ENCODE measurements around the gene GRIK4. TPM values are rescaled to one million over a fixed set of nuclear protein-coding genes. Genes with fewer than 3 reads are reported as not detected.

Gene GRIK4
- total and polyA plus RNA-seq, 9 of the 15 experiments (the other 6 are each of a cell fraction or from before 2014, with no cell fraction given): not detected

DNA sequence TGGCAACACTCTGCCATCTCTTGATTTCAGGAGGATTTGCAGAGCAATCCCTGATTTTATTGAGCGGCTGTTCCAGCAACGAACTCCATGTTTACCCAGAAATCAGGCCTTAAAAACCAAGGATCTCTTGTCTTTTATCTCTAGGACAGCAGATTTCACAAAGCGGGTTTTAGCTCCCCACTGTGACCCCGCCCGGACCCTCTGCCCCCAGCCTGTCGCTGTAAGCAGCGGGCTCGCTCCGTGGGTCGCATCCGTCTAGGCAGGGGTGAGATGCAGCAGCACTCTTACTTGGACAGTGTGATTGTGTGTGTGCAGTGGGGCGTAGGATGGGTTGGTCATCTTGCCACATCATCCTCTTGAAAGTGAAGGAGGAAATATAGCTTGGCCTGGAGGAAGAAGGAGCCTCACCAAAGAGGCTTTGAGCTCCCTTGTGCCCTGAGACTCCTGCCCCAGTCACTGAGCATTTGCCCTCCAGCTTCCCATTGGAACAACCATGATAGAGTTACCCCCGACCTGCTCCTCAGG is 323.2 kb downstream of the GRIK4 start (continued):
- TF ChIP-seq, protein P1, sequence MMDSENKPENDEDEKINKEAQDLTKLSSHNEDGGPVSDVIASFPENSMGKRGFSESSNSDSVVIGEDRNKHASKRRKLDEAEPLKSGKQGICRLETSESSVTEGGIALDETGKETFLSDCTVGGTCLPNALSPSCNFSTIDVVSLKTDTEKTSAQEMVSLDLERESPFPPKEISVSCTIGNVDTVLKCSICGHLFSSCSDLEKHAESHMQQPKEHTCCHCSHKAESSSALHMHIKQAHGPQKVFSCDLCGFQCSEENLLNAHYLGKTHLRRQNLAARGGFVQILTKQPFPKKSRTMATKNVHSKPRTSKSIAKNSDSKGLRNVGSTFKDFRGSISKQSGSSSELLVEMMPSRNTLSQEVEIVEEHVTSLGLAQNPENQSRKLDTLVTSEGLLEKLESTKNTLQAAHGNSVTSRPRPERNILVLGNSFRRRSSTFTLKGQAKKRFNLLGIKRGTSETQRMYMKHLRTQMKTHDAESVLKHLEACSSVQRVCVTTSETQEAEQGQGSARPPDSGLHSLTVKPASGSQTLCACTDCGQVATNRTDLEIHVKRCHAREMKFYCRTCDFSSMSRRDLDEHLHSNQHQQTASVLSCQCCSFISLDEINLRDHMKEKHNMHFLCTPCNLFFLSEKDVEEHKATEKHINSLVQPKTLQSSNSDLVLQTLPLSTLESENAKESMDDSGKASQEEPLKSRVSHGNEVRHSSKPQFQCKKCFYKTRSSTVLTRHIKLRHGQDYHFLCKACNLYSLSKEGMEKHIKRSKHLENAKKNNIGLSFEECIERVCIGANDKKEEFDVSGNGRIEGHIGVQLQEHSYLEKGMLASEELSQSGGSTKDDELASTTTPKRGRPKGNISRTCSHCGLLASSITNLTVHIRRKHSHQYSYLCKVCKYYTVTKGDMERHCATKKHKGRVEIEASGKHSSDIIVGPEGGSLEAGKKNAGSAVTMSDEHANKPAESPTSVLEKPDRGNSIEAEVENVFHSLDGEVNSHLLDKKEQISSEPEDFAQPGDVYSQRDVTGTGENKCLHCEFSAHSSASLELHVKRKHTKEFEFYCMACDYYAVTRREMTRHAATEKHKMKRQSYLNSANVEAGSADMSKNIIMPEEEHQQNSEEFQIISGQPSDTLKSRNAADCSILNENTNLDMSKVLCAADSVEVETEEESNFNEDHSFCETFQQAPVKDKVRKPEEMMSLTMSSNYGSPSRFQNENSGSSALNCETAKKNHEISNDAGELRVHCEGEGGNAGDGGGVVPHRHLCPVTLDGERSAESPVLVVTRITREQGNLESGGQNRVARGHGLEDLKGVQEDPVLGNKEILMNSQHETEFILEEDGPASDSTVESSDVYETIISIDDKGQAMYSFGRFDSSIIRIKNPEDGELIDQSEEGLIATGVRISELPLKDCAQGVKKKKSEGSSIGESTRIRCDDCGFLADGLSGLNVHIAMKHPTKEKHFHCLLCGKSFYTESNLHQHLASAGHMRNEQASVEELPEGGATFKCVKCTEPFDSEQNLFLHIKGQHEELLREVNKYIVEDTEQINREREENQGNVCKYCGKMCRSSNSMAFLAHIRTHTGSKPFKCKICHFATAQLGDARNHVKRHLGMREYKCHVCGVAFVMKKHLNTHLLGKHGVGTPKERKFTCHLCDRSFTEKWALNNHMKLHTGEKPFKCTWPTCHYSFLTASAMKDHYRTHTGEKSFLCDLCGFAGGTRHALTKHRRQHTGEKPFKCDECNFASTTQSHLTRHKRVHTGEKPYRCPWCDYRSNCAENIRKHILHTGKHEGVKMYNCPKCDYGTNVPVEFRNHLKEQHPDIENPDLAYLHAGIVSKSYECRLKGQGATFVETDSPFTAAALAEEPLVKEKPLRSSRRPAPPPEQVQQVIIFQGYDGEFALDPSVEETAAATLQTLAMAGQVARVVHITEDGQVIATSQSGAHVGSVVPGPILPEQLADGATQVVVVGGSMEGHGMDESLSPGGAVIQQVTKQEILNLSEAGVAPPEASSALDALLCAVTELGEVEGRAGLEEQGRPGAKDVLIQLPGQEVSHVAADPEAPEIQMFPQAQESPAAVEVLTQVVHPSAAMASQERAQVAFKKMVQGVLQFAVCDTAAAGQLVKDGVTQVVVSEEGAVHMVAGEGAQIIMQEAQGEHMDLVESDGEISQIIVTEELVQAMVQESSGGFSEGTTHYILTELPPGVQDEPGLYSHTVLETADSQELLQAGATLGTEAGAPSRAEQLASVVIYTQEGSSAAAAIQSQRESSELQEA (IDR thresholded peaks at IDR 0.05; ENCODE audit: low read depth): no peak
- no peak for TF ChIP-seq KLF1 (tag; IDR thresholded peaks at IDR 0.05)

Data from K562 (cell line).